Ishikawa (cell line): ENCODE data around the gene GALM.

Experiments used
- CREB1 ChIP-seq: IDR thresholded peaks from 2 replicates; pipeline ENCODE4 v1.6.1; 2012; ENCODE audit warnings: low read depth
- EP300 ChIP-seq: IDR thresholded peaks from 2 replicates; pipeline ENCODE4 v1.6.1; 2012; ENCODE audit warnings: borderline replicate concordance
- RAD21 ChIP-seq: IDR thresholded peaks from 2 replicates; pipeline ENCODE4 v1.6.1; 2012; ENCODE audit warnings: low read depth
- TAF1 ChIP-seq: IDR thresholded peaks from 2 replicates; pipeline ENCODE4 v1.6.1; 2012; ENCODE audit warnings: low read depth, mild to moderate bottlenecking
- YY1 ChIP-seq: IDR thresholded peaks from 2 replicates; pipeline ENCODE4 v1.6.1; 2012; ENCODE audit warnings: low read depth
- TF ChIP-seq, protein P1 (sequence below): IDR thresholded peaks from 2 replicates; pipeline ENCODE4 v1.6.1; 2012
- TF ChIP-seq, protein P2 (sequence below): IDR thresholded peaks from 2 replicates; pipeline ENCODE4 v1.6.1; 2012; ENCODE audit warnings: low read depth, mild to moderate bottlenecking
- TF ChIP-seq, protein P3 (sequence below): IDR thresholded peaks from 2 replicates; pipeline ENCODE4 v1.6.1; 2012

GRCh38 chr2:38658613-38659012, 7.3 kb upstream of the GALM start:
- TF ChIP-seq EP300 = no peak
- TF ChIP-seq CREB1 = no peak
- TF ChIP-seq TAF1 = no peak
- TF ChIP-seq, protein P1, sequence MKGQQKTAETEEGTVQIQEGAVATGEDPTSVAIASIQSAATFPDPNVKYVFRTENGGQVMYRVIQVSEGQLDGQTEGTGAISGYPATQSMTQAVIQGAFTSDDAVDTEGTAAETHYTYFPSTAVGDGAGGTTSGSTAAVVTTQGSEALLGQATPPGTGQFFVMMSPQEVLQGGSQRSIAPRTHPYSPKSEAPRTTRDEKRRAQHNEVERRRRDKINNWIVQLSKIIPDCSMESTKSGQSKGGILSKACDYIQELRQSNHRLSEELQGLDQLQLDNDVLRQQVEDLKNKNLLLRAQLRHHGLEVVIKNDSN = no peak
- TF ChIP-seq, protein P2, sequence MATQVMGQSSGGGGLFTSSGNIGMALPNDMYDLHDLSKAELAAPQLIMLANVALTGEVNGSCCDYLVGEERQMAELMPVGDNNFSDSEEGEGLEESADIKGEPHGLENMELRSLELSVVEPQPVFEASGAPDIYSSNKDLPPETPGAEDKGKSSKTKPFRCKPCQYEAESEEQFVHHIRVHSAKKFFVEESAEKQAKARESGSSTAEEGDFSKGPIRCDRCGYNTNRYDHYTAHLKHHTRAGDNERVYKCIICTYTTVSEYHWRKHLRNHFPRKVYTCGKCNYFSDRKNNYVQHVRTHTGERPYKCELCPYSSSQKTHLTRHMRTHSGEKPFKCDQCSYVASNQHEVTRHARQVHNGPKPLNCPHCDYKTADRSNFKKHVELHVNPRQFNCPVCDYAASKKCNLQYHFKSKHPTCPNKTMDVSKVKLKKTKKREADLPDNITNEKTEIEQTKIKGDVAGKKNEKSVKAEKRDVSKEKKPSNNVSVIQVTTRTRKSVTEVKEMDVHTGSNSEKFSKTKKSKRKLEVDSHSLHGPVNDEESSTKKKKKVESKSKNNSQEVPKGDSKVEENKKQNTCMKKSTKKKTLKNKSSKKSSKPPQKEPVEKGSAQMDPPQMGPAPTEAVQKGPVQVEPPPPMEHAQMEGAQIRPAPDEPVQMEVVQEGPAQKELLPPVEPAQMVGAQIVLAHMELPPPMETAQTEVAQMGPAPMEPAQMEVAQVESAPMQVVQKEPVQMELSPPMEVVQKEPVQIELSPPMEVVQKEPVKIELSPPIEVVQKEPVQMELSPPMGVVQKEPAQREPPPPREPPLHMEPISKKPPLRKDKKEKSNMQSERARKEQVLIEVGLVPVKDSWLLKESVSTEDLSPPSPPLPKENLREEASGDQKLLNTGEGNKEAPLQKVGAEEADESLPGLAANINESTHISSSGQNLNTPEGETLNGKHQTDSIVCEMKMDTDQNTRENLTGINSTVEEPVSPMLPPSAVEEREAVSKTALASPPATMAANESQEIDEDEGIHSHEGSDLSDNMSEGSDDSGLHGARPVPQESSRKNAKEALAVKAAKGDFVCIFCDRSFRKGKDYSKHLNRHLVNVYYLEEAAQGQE = no peak
- no peak for TF ChIP-seq RAD21
- TF ChIP-seq, protein P3, sequence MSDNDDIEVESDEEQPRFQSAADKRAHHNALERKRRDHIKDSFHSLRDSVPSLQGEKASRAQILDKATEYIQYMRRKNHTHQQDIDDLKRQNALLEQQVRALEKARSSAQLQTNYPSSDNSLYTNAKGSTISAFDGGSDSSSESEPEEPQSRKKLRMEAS = no peak
- TF ChIP-seq YY1 = no peak
